Stimulated activated CD4-positive, alpha-beta T cell treated with anti-CD3 and anti-CD28 coated beads, Interleukin-1b, Interleukin-23, amount 100 ng/mL, for 1 hour (primary cell): ENCODE results near the gene GTF2A2.
"Not testable (repeated sequence)": the region's sequence is repeated elsewhere in the genome, so short reads cannot be mapped to it uniquely, and the experiment has no call there.

ENCODE experiments used
- DNase-seq, 2 donors: peaks; one replicate each; pipeline ENCODE4 v3.0.0-alpha.2; 2020; ENCODE audit warnings: low read depth in 2 of 2

GTF2A2 gene

GRCh38 chr15:59656897-59657634 lies at the start of gene GTF2A2:
Gene GTF2A2, minus strand, starts transcription at chr15:59657515. Its CDS starts 5,238 bp downstream, at chr15:59652277.
- peak; percentile 72 to 83 for DNase-seq

- DNase-seq: no peak
These were observed 46.9 kb upstream of the GTF2A2 start for GRCh38 chr15:59703979-59704796.

- DNase-seq: no peak
These were observed 45.0 kb upstream of the GTF2A2 start for GRCh38 chr15:59702351-59702750.

GRCh38 chr15:59701880-59702279 lies 44.6 kb upstream of the GTF2A2 start:
- DNase-seq: no peak

GRCh38 chr15:59699810-59700431 lies 42.6 kb upstream of the GTF2A2 start:
- no peak for DNase-seq

- DNase-seq: not testable (repeated sequence)
These were observed 40.8 kb upstream of the GTF2A2 start for GRCh38 chr15:59698065-59698464.

GRCh38 chr15:59696332-59696731 lies 39.0 kb upstream of the GTF2A2 start:
- DNase-seq: no peak

GRCh38 chr15:59694779-59695178 lies 37.5 kb upstream of the GTF2A2 start:
- DNase-seq: no peak

- DNase-seq: no peak
These were observed 34.0 kb upstream of the GTF2A2 start for GRCh38 chr15:59691194-59691805.

- peak in 1 of 2 donors; percentile 21 for DNase-seq
These were observed 32.4 kb upstream of the GTF2A2 start for GRCh38 chr15:59689626-59690236.

- peak; percentile 95 to 97 for DNase-seq
These were observed 31.7 kb upstream of the GTF2A2 start, which contains the start of gene BNIP2 for GRCh38 chr15:59688782-59689625. Gene BNIP2, minus strand, starts transcription at chr15:59689320. Its CDS starts 6,863 bp downstream, at chr15:59682457.

GRCh38 chr15:59688423-59688781 lies 31.1 kb upstream of the GTF2A2 start:
- no peak for DNase-seq

GRCh38 chr15:59687836-59688235 lies 30.5 kb upstream of the GTF2A2 start:
- no peak for DNase-seq

- no peak for DNase-seq
These were observed 29.1 kb upstream of the GTF2A2 start for GRCh38 chr15:59686389-59686788.

- no peak for DNase-seq
These were observed 28.5 kb upstream of the GTF2A2 start for GRCh38 chr15:59685737-59686297.

GRCh38 chr15:59680870-59681269 lies 23.6 kb upstream of the GTF2A2 start:
- no peak for DNase-seq

GRCh38 chr15:59680346-59680745 lies 23.0 kb upstream of the GTF2A2 start:
- no peak for DNase-seq

- no peak for DNase-seq
These were observed 21.3 kb upstream of the GTF2A2 start for GRCh38 chr15:59678620-59679019.

GRCh38 chr15:59678172-59678571 lies 20.9 kb upstream of the GTF2A2 start:
- no peak for DNase-seq

GRCh38 chr15:59676565-59676964 lies 19.2 kb upstream of the GTF2A2 start:
- DNase-seq: no peak
